ENCODE data around the gene SERPINA5. TPM values are rescaled to one million over a fixed set of nuclear protein-coding genes. Genes with fewer than 3 reads are reported as not detected.

Gene SERPINA5
- total RNA-seq, 1 experiment from 2014 or later = 0.49 TPM

DNA sequence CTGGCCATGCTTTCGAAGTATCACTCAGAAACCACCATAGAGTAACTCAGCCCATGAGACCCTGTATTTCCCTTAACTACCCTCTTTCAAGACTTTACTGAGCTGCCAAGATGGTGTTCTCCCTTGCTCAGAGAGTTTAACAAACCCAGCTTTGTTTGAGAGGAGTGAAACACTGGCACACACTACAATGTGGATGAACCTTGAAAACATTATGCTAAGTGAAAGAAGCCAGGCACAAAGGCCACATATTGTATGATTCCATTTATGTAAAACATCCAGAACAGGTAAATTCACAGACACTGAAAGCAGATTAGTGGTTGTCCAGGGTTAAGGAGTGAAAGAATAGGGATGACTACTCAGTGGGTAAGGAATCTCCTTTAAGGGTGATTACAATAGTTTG is 49.8 kb downstream of the SERPINA5 start:
- ChIA-PET CTCF (no interaction called here), POLR2A (no interaction called here)
- DNase-seq (ENCODE audit: low read depth, low spot score) = no peak
- no TSS peak for BruUV-seq (replicated peaks)
- TF ChIP-seq TCF7L2 (IDR thresholded peaks at IDR 0.05; ENCODE audit: low read depth, low read length) (no peak), POLR2AphosphoS5 (IDR thresholded peaks at IDR 0.05; ENCODE audit: low read depth, low read length) (no peak)
- TF ChIP-seq, protein P1, sequence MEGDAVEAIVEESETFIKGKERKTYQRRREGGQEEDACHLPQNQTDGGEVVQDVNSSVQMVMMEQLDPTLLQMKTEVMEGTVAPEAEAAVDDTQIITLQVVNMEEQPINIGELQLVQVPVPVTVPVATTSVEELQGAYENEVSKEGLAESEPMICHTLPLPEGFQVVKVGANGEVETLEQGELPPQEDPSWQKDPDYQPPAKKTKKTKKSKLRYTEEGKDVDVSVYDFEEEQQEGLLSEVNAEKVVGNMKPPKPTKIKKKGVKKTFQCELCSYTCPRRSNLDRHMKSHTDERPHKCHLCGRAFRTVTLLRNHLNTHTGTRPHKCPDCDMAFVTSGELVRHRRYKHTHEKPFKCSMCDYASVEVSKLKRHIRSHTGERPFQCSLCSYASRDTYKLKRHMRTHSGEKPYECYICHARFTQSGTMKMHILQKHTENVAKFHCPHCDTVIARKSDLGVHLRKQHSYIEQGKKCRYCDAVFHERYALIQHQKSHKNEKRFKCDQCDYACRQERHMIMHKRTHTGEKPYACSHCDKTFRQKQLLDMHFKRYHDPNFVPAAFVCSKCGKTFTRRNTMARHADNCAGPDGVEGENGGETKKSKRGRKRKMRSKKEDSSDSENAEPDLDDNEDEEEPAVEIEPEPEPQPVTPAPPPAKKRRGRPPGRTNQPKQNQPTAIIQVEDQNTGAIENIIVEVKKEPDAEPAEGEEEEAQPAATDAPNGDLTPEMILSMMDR (IDR thresholded peaks at IDR 0.05) = no peak
- Histone ChIP-seq H3K36me3 (ENCODE audit: control insufficient read depth, insufficient read depth, low read length) (no peaks in the 10 kb centered on the region), H3K9me3 (ENCODE audit: control insufficient read depth, insufficient read depth, low read depth, low read length) (no peaks in the 10 kb centered on the region), H3K27me3 (ENCODE audit: control insufficient read depth, insufficient read depth, low read length) (no peaks in the 10 kb centered on the region), H3K4me1 (ENCODE audit: control insufficient read depth, insufficient read depth, low read length) (no peaks in the 10 kb centered on the region), H3K4me3 (ENCODE audit: low read depth in 2 of 2, low read length in 2 of 2) (no peak overlapping the region), H3K27ac (ENCODE audit: low read length) (no peak overlapping the region)
- ATAC-seq = no peak
- in situ Hi-C loops (cut with HindIII; ENCODE audit: low pct_unique_long_range_greater_than_20kb, low sequenced_read_pairs) (no loop called here), intact Hi-C loops (cut with micrococcal nuclease; ENCODE audit: unreplicated experiment) (no loop called here)

- TF ChIP-seq, protein P1 (IDR thresholded peaks at IDR 0.05) = no peak
- TF ChIP-seq REST (IDR thresholded peaks at IDR 0.05; ENCODE audit: insufficient read depth in 1 of 2, low read depth in 2 of 2, low read length in 1 of 2) (no peak), POLR2AphosphoS5 (IDR thresholded peaks at IDR 0.05; ENCODE audit: low read depth, low read length) (no peak), TCF7L2 (IDR thresholded peaks at IDR 0.05; ENCODE audit: low read depth, low read length) (no peak), SIN3A (IDR thresholded peaks at IDR 0.05; ENCODE audit: borderline replicate concordance, insufficient read depth, low read depth, low read length) (no peak)
- ATAC-seq (no peak), DNase-seq (ENCODE audit: low read depth, low spot score) (no peak)
- H3K9me3 ChIP-seq (ENCODE audit: control insufficient read depth, insufficient read depth, low read depth, low read length) = no peaks in the 10 kb centered on the region
- in situ Hi-C loops (cut with HindIII; ENCODE audit: low pct_unique_long_range_greater_than_20kb, low sequenced_read_pairs) = no loop called here
- H3K36me3 ChIP-seq (ENCODE audit: control insufficient read depth, insufficient read depth, low read length) = no peaks in the 10 kb centered on the region
- no peaks in the 10 kb centered on the region for H3K27me3 ChIP-seq (ENCODE audit: control insufficient read depth, insufficient read depth, low read length)
- POLR2A ChIA-PET = no interaction called here
- CTCF ChIA-PET = no interaction called here
- intact Hi-C loops (cut with micrococcal nuclease; ENCODE audit: unreplicated experiment) = no loop called here
- BruUV-seq (replicated peaks) = no TSS peak
- no peak overlapping the region for H3K4me3 ChIP-seq (ENCODE audit: low read depth in 2 of 2, low read length in 2 of 2)
- H3K4me1 ChIP-seq (ENCODE audit: control insufficient read depth, insufficient read depth, low read length) = no peaks in the 10 kb centered on the region
- H3K27ac ChIP-seq (ENCODE audit: low read length) = no peak overlapping the region
These were observed 50.5 kb downstream of the SERPINA5 start for GRCh38 chr14:94631536-94632304.
